Measurements from ENCODE around the gene CTPS1.

DNA sequence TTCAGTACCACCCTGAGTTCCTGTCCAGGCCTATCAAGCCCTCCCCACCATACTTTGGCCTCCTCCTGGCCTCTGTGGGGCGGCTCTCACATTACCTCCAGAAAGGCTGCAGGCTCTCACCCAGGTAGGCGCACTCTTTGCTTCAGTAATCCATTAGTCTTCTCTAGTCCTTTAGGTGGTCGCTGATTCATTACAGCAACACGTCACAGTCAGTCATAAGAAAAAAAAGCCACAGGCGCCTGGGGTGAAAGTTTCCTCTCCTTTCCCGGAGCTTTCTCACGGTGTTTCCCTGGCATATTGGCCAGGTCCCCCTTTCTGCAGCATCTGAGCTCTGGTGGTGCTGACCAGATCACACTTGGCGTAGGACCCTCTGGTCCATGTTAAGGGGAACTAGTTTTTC, 30.0 kb downstream of the CTPS1 start:
- TF ChIP-seq, protein P1, sequence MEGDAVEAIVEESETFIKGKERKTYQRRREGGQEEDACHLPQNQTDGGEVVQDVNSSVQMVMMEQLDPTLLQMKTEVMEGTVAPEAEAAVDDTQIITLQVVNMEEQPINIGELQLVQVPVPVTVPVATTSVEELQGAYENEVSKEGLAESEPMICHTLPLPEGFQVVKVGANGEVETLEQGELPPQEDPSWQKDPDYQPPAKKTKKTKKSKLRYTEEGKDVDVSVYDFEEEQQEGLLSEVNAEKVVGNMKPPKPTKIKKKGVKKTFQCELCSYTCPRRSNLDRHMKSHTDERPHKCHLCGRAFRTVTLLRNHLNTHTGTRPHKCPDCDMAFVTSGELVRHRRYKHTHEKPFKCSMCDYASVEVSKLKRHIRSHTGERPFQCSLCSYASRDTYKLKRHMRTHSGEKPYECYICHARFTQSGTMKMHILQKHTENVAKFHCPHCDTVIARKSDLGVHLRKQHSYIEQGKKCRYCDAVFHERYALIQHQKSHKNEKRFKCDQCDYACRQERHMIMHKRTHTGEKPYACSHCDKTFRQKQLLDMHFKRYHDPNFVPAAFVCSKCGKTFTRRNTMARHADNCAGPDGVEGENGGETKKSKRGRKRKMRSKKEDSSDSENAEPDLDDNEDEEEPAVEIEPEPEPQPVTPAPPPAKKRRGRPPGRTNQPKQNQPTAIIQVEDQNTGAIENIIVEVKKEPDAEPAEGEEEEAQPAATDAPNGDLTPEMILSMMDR (IDR thresholded peaks at IDR 0.05 in 4 of 5, conservative IDR thresholded peaks at IDR 0.05 in 1 of 5), result no peak
- no peak for TF ChIP-seq POLR2A (IDR thresholded peaks at IDR 0.05)

All from gastrocnemius medialis (tissue), 4 donors.